ENCODE results near the gene SNX15. TPM values are rescaled to one million over a fixed set of nuclear protein-coding genes. Genes with fewer than 3 reads are reported as not detected.
"Not testable (repeated sequence)": the region's sequence is repeated elsewhere in the genome, so short reads cannot be mapped to it uniquely, and the experiment has no call there.

SNX15 gene
- 28.0 TPM for polyA plus RNA-seq (2013, experiment 1 of 2; ENCODE audit: insufficient read length)
- 22.2 TPM for polyA plus RNA-seq (2013, experiment 2 of 2; ENCODE audit: insufficient read length)

- peak; percentile 97 for DNase-seq
Observed at GRCh38 chr11:65027213-65028067, at the start of gene SNX15. Gene SNX15, plus strand, starts transcription at chr11:65027439. Its CDS starts 99 bp downstream, at chr11:65027538.

- DNase-seq: not testable (repeated sequence)
Observed at GRCh38 chr11:64983339-64983738, 43.9 kb upstream of the SNX15 start.

- DNase-seq: no peak
Observed at GRCh38 chr11:64987998-64988854, 39.0 kb upstream of the SNX15 start.

- DNase-seq: no peak
Observed at GRCh38 chr11:64989416-64989815, 37.8 kb upstream of the SNX15 start.

GRCh38 chr11:64990222-64990923, 36.9 kb upstream of the SNX15 start:
- DNase-seq: peak; percentile 45

- no peak for DNase-seq
Observed at GRCh38 chr11:64994318-64994717, 32.9 kb upstream of the SNX15 start.

GRCh38 chr11:64996327-64996709, 30.9 kb upstream of the SNX15 start:
- no peak for DNase-seq

- peak; percentile 74 for DNase-seq
Observed at GRCh38 chr11:64996710-64997380, 30.4 kb upstream of the SNX15 start, which contains the start of gene BATF2. Gene BATF2, minus strand, starts transcription at chr11:64996971. Its CDS starts 57 bp downstream, at chr11:64996914.

GRCh38 chr11:64998141-64998540, 29.1 kb upstream of the SNX15 start:
- no peak for DNase-seq

- no peak for DNase-seq
Observed at GRCh38 chr11:64998690-64999431, 28.4 kb upstream of the SNX15 start.

GRCh38 chr11:64999478-64999877, 27.8 kb upstream of the SNX15 start:
- no peak for DNase-seq

GRCh38 chr11:65002706-65003105, 24.5 kb upstream of the SNX15 start:
- no peak for DNase-seq

GRCh38 chr11:65003282-65003681, 24.0 kb upstream of the SNX15 start:
- peak; percentile 53 for DNase-seq

- not testable (repeated sequence) for DNase-seq
Observed at GRCh38 chr11:65003968-65004367, 23.3 kb upstream of the SNX15 start.

GRCh38 chr11:65008016-65008415, 19.2 kb upstream of the SNX15 start:
- no peak for DNase-seq

GRCh38 chr11:65008873-65009272, 18.4 kb upstream of the SNX15 start:
- DNase-seq: no peak

- peak; percentile 88 for DNase-seq
Observed at GRCh38 chr11:65013130-65013887, 13.9 kb upstream of the SNX15 start.

- peak; percentile 90 for DNase-seq
Observed at GRCh38 chr11:65013888-65014725, 13.1 kb upstream of the SNX15 start, which contains the start of gene ARL2. Gene ARL2, plus strand, starts transcription at chr11:65014160. Its CDS starts 48 bp downstream, at chr11:65014208.

GRCh38 chr11:65014726-65015227, 12.5 kb upstream of the SNX15 start:
- no peak for DNase-seq
